OCI-LY3 (cell line): ENCODE data around the gene ZNF768.

ENCODE experiments used
- H2AFZ ChIP-seq: fragments of 200-600, 300-600 bp; shearing (Covaris generic); 2 replicates; pipeline ENCODE4 v1.6.0; 2014; ENCODE audit warnings: antibody characterized with exemption, low read depth, low read length
- H3K27ac ChIP-seq: fragments of 200-600, 300-600 bp; sonication (generic); 2 replicates; pipeline ENCODE4 v1.5.1; 2014; ENCODE audit warnings: mild to moderate bottlenecking, low read length, moderate library complexity, mixed read lengths
- H3K27me3 ChIP-seq: fragments of 200-600, 300-600 bp; sonication (generic); 2 replicates; pipeline ENCODE4 v1.6.1; 2014; ENCODE audit warnings: low read depth, low read length, mixed read lengths
- H3K36me3 ChIP-seq: fragments of 200-600, 300-600 bp; sonication (generic); replicated peaks from 2 replicates; pipeline ENCODE3; 2014; ENCODE audit warnings: low read depth, low read length, mixed read lengths
- H3K4me1 ChIP-seq: fragments of 300-600, 200-600 bp; sonication (generic); 2 replicates; pipeline ENCODE4 v1.6.1; 2014; ENCODE audit warnings: low read length, mixed read lengths
- H3K4me2 ChIP-seq: fragments of 200-600, 300-600 bp; sonication (generic); 2 replicates; pipeline ENCODE4 v1.6.1; 2014; ENCODE audit warnings: low read length, mixed read lengths
- H3K4me3 ChIP-seq: fragments of 300-600, 200-600 bp; sonication (generic); 2 replicates; pipeline ENCODE4 v1.5.1; 2014; ENCODE audit warnings: antibody characterized with exemption, mild to moderate bottlenecking, low read length, moderate library complexity
- H3K79me2 ChIP-seq: fragments of 300-600, 200-600 bp; shearing (Covaris generic); 2 replicates; pipeline ENCODE4 v1.6.1; 2014; ENCODE audit warnings: mild to moderate bottlenecking, low read length, mixed read lengths
- H3K9ac ChIP-seq: fragments of 300-600, 200-600 bp; shearing (Covaris generic); 2 replicates; pipeline ENCODE4 v1.6.0; 2014; ENCODE audit warnings: mild to moderate bottlenecking, low read length, moderate library complexity
- H3K9me3 ChIP-seq: fragments of 200-600, 300-600 bp; shearing (Covaris generic); 2 replicates; pipeline ENCODE4 v1.6.1; 2014; ENCODE audit warnings: low read length, mixed read lengths; ENCODE audit not compliant: insufficient read depth
- H4K20me1 ChIP-seq: fragments of 200-600, 300-600 bp; sonication (generic); 2 replicates; pipeline ENCODE4 v1.6.1; 2016; ENCODE audit warnings: low read length, mixed read lengths; ENCODE audit not compliant: insufficient read depth
- EZH2phosphoT487 ChIP-seq: fragments of 200-600 bp; shearing (Covaris generic); IDR thresholded peaks from 2 replicates; pipeline ENCODE4 v1.6.1; 2018; ENCODE audit warnings: antibody characterized with exemption, mixed run types, low read depth
- TF ChIP-seq, protein P1 (sequence below): fragments of 200-600, 300-600 bp; sonication (generic); IDR thresholded peaks from 2 replicates; pipeline ENCODE4 v1.5.1; 2014; ENCODE audit warnings: antibody characterized with exemption, low read length, low read depth

The ZNF768 gene

DNA sequence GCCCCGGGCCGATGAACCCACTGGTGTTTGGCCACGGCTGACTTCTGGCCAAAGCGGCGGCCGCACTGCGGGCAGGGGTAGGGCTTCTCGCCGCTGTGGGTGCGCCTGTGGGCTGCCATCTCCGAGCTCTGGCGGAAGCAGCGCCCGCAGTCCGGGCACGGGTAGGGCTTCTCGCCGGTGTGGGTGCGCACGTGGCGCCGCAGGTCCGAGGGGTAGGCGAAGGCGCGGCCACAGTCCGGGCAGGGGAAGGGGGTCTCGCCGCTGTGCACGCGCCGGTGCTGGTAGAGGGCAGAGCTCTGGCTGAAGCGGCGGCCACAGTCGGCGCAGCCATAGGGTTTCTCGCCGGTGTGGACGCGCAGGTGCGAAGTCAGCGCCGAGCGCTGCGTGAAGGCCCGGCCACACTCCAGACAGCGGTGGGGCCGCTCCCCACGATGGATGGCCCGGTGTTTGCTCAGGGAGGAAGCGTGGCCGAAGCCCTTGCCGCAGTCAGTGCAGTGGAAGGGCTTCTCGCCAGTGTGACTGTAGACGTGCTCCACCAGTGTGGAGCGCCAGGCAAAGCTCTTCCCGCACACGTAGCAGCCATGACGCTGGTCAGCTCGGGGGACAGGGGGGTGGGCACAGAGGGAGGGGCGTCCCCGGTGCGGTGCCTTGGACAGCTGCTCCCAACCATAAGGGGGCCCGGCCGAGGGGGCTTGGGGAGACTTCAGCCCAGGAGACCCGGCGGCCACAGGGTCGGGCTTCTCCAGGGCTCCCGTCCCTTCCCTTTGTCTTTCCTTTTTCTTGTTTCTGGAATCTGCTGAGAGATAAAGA is 29.2 kb upstream of the ZNF768 start:
- H3K36me3 ChIP-seq = peaks cover 18% of the 10 kb centered on the region
- H3K27ac ChIP-seq = no peak overlapping the region
- no peak overlapping the region for H3K9ac ChIP-seq
- TF ChIP-seq, protein P1, sequence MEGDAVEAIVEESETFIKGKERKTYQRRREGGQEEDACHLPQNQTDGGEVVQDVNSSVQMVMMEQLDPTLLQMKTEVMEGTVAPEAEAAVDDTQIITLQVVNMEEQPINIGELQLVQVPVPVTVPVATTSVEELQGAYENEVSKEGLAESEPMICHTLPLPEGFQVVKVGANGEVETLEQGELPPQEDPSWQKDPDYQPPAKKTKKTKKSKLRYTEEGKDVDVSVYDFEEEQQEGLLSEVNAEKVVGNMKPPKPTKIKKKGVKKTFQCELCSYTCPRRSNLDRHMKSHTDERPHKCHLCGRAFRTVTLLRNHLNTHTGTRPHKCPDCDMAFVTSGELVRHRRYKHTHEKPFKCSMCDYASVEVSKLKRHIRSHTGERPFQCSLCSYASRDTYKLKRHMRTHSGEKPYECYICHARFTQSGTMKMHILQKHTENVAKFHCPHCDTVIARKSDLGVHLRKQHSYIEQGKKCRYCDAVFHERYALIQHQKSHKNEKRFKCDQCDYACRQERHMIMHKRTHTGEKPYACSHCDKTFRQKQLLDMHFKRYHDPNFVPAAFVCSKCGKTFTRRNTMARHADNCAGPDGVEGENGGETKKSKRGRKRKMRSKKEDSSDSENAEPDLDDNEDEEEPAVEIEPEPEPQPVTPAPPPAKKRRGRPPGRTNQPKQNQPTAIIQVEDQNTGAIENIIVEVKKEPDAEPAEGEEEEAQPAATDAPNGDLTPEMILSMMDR = no peak
- no peak for TF ChIP-seq EZH2phosphoT487
- no peak overlapping the region for H3K4me3 ChIP-seq
- H3K4me2 ChIP-seq = no peak overlapping the region
- no peak overlapping the region for H2AFZ ChIP-seq
- H3K9me3 ChIP-seq = no peaks in the 10 kb centered on the region
- H3K27me3 ChIP-seq = no peaks in the 10 kb centered on the region
- H3K4me1 ChIP-seq = peaks cover 17% of the 10 kb centered on the region
- peaks cover 18% of the 10 kb centered on the region for H3K79me2 ChIP-seq
- no peaks in the 10 kb centered on the region for H4K20me1 ChIP-seq

DNA sequence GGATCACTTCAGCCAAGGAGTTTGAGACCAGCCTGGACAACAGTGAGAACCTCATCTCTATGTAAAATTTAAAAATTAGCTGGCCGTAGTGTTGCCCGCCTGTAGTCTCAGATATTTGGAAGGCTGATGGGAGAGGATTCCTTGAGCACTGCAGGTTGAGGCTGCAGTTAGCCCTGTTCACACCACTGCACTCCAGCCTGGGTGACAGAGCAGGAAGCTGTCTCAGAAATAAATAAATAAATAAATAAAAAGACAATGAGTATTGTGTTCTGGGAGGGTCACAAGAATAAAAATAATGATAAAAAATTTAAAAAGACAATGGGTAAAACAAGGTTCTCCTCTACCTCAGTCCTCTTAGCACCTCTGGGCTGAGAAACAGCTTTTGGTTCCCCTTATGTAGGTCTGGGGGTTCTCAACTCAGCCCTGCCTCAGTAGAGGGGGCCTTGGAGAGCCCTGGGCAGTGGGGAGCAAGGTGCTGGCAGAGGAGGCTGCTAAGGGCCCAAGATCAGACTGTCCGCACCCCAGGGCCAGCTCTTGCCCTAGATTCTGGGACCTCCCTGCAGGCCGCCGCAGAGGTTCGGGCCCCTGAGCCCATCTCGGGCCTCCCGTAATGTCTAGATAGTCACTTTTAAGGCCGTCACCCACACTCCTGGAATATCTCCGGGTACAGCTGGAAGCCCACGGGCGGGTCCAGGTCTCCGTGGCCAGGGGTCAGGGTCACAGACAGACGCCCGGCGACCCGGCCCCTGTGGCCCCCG is 28.4 kb upstream of the ZNF768 start:
- TF ChIP-seq EZH2phosphoT487 = no peak
- TF ChIP-seq, protein P1 = no peak
- Histone ChIP-seq H3K79me2 (peaks cover 18% of the 10 kb centered on the region), H3K4me2 (no peak overlapping the region), H2AFZ (no peak overlapping the region), H3K4me3 (no peak overlapping the region), H3K9me3 (no peaks in the 10 kb centered on the region), H3K4me1 (peaks cover 12% of the 10 kb centered on the region), H3K27me3 (no peaks in the 10 kb centered on the region), H4K20me1 (no peaks in the 10 kb centered on the region), H3K9ac (no peak overlapping the region), H3K27ac (no peak overlapping the region), H3K36me3 (peaks cover 18% of the 10 kb centered on the region)

DNA sequence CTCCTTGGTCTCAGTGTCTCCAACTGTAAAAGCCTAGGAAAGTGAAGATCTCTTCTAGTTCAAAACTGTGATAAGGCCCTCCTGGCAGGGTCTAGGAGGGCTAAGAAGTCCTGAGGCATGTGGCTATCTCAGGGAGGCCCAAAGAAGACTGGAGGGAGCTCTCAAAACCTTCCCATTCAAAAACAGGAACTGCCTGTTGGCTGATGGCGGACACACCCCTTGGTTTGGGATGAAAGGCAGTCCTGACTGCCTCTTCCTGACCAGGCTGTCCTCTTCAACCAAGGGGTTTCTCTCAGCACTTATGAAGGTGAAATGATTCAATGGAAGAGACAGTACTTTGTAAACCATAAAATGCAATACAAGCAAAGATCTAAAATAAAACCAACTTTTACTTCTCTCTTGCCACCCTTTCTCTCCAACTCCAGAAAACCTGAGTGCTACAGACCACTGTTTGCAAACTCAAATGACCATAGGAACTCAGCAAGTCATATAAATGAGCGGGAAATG is 27.1 kb upstream of the ZNF768 start:
- peaks cover 18% of the 10 kb centered on the region for H3K79me2 ChIP-seq

More for the DNA sequence above, 27.1 kb upstream of the ZNF768 start:
- Histone ChIP-seq H2AFZ (no peak overlapping the region), H3K4me2 (no peak overlapping the region), H4K20me1 (no peaks in the 10 kb centered on the region), H3K4me3 (no peak overlapping the region), H3K27me3 (no peaks in the 10 kb centered on the region), H3K27ac (no peak overlapping the region), H3K4me1 (no peaks in the 10 kb centered on the region; the same call in 1 of the 2 replicates), H3K9me3 (no peaks in the 10 kb centered on the region), H3K36me3 (peaks cover 18% of the 10 kb centered on the region), H3K9ac (no peak overlapping the region)
- TF ChIP-seq, protein P1 = no peak
- no peak for TF ChIP-seq EZH2phosphoT487
